HG03460 (cell line): ENCODE data around the gene WTAP.

Experiments used
- ATAC-seq: cut with Tn5 transposase; IDR thresholded peaks from one replicate; pipeline ENCODE4 v1.9.1; 2021; ENCODE audit not compliant: unreplicated experiment

WTAP gene

GRCh38 chr6:159800141-159800865 lies 73.0 kb downstream of the WTAP start, which contains the start of gene PNLDC1:
PNLDC1 (plus strand) TSS chr6:159800276; CDS start chr6:159800308, 32 bp downstream.
- ATAC-seq = no peak

GRCh38 chr6:159801935-159802334 lies 74.6 kb downstream of the WTAP start:
- ATAC-seq = no peak

DNA sequence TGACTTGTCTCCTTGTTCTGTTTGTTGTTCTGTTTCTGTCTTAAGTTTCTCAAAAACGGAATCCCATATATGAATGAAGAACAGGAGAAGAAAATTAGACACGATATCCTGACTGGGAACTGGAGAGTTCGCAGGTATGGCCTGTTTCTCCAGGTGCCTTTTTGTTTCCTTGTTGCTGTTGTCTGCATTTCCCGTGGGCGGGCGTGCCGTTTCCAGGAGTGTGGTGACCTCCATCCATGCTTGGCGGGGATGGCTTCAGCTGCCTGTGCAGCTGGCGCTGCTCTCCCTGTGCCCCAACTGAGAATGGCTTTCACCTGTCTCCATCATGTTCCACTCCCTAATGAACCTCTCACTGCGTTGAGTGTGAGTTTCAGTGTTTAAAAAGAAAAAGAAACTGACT lies 77.2 kb downstream of the WTAP start:
- ATAC-seq = no peak

DNA sequence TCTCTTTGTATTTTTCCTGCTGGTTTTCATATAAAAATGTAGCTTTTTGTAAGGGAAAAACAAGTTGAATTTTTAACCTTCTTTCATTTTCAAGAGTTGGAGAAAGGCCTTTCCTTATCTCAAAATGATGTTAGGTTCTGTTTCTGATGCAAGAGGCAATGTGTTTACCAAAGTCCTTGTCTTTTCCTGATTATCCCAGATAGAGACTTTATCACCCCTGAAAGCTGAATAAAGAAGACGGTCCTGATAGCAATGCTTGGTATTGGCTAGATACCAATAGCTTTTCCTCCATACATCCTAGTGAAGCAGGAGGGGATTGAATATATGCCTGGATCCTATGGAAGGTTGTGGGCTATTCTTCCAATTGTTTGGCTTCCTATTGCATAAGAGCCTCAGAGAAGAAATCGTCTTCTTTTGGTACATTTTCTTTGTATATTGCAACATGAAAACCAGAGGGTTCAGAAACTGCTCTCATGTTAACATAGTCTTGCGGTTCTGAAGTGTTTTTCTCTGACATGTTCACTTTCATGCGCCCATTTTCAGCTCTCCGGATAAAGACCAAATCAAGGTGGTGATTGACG lies 78.2 kb downstream of the WTAP start:
- ATAC-seq = no peak
